GM21447 (cell line): Measurements from ENCODE around the gene SYMPK.

Source experiments
- ATAC-seq: cut with Tn5 transposase; IDR thresholded peaks from one replicate; pipeline ENCODE4 v1.9.1; 2021; ENCODE audit not compliant: unreplicated experiment

Gene SYMPK

DNA sequence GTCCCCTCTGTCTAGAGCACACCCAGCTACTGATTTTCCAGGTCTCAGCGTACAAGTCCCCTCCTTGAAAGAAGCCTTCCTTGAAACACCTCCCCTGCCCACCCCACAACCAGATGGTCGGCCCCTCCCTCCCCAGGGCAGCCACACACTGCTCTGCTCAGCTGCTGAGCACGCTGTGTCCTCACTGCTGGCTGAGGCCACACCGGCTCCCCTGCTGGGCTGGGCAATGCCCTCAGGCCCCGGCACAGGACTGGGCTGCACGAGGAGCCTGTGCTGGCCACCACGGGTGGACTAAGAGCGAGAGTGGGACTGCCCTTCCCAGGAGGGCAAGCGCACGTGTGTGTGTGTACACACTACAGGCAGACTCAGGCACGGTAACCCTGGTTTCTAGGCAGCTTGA, 36.0 kb downstream of the SYMPK start:
- ATAC-seq, result no peak

DNA sequence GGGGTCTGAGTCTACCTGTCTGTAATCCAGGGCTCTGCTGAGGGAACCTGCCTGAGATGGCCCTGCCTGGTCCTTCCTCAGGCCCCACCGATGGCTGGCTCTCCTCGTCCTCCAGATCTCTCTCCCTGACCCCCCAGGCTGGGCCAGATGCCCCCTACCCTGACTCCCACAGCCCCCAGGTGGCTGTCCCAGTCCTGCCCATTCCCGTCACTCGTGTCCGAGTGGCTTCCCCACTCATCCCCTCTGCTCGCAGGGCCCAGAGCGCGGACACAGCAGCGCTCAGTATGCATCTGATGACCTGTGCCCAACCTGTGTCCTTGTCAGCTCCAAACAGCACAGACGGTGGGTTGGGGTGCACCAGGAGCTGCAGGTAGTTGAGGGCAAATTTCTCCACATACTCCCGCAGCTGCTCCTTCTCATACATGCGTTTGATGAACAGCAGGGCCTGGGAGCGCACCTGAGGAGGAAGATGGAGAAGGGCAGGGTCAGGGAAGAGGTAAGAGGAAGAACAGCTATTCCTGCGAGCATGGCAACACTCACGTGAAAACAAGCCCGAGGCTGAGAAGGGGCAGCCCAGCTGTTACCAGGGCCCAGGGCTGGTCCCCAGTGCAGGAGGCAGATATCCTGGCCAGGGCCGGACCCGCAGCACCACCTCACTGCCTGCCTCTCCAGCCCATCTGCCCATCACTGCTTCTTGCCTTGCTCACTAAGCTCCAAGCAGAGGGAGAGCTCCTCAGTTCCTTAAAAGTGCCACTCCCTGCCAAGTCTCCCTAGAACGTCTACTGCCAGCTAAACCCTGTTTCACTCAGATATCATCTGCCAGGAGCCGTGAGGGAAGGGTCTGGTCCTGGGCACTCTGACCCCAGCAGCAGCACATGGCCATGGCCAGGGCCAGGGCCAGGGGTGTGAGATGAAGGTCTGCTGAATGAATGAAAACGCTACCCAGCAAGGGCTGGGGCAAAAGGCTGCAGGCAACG, 36.7 kb downstream of the SYMPK start:
- ATAC-seq, result no peak

DNA sequence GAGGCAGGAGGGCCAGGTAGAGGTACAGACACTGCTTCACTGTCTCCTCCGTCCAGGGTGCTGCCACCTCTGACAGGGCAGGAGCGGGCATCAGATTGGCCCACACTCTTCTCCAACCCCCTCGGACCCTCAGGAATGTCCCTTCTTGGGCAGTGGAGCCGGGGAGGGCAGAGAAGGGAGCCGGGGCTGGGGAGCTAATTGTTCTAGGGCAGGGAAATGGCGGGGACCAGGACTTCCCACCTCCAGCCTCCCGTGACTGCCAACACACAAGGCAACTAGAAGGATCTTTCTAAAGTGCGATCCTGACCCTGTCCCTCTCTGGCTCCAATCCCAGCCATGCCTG, 37.7 kb downstream of the SYMPK start:
- no peak for ATAC-seq

DNA sequence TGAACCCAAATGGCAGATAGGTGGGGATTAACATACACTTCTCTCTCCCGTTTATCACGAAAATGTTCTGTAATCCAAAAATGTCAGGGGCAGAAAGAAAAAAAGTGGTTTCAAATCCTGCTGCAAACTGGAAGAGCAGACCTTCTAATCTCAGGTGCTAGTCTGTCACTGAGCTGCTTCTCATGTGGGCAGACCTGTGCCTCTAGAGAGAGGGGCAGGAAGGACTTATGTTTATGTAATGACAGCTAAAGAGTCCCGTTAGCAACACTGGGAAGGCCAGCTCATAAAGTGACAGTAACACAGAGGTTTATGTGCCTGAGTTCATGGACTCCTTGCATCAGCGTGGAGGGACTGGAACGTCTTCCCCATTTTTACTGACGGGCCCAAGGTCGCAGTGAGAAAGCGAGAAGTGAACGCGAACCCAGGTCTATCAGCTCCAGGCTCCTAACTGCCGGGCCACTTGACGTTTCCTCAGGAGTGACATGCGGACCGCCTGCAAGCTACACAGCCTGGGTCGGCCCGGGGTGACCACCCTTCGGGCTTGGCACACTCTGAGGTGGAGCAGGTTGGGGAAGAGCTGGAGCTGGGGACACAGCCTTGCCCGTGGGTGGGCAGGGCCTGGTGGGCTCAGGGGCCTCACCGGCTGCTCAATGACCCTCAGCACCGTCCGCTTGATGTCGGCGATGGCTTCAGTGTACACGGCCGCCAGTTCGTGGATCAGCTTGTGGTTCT, 38.2 kb downstream of the SYMPK start:
- no peak for ATAC-seq

- ATAC-seq, result no peak
These were observed 38.9 kb downstream of the SYMPK start for GRCh38 chr19:45824041-45824471.

GRCh38 chr19:45823182-45823581, 39.8 kb downstream of the SYMPK start:
- ATAC-seq, result no peak

DNA sequence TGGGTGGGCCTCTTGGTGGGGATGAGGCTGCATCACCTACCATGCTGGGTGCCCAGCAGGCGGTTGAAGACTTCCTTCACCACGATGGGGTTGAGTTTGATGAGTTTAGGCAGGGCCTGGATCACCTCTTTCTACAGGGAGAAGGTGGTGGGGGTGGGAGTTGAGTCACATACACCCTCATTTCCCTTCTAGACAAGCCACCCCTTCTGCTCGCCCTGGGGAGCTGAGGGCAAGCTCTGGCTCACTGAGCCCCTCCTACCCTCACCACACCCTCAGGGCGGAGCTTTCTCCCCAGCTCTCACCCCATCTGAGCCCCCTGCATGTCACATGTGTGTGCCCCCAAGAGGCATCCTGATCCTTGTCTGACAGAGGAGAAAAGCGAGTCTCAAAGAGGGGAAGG, 40.2 kb downstream of the SYMPK start:
- no peak for ATAC-seq

- no peak for ATAC-seq
These were observed 41.4 kb downstream of the SYMPK start for GRCh38 chr19:45821570-45821969.

DNA sequence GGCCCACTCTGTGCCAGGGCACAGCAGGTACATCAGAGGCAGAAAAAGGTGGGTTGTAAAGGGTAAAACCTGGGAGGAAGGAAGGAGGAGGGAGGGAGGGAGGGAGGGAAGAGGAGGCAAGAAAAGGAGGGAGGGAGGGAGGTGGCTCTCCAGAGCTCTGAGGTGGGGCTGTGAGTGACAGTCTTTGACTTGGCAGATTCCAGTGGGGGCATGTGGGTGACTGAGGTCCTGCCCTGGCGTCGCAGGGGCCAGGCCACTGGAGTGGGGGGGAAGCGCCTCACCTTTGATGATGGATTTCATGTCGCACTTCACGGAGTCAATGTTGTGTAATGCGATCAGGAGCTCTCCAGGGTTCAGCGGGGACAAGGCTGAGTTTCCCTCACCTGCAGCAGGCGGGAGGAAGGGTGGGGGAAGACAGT, 41.8 kb downstream of the SYMPK start:
- no peak for ATAC-seq

DNA sequence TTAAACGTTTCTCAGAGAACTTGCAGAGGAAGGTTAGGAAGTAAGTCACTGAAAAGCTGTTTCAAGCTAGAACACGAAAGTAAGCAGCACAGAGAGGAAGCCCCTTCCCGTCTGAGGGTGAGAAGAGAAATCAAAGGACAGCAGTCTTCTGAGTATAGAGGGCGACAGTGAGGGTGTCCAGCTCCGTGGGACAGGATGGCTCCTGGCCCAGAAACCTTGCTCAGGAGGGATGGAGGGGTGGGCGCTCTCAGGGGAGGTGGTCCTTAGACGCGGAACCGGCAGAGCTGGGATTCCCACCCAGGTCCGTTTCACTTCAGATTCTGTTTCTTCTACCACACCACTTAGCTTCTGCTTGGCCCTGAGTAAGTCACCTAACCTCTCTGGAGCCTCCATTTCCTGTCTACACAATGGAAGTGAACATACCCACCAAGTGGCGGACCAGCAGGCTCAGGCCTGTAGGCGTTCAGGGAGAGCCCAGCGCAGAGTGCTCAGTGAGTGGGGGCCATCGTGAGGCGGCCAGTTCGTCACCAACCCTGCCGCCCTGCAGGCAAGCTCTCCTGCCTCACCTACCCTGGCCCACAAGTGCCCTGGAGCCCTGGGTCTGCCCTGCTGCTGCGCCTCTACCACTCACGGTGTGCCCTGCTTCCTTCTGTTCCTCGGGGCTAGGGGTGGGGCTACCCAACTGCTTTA, 42.4 kb downstream of the SYMPK start:
- no peak for ATAC-seq

DNA sequence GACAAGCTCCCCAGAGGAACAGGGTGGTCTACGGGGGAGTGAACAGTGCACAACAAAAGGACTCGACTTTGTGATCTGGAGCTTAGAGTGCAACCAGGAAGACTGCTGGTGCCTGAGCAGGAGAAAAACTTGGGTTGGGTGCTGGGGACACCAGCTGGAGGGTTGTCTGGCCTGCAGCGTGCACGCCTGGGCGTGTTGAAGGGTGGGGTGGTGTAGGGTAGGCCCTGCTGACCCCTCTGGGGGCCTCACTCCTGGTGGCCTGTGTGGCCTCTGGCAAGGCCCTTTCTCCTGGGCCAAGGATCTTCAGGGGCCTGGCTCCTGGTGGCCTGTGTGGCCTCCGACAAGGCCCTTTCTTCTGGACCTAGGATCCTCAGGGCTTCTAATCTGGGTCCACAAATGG, 43.2 kb downstream of the SYMPK start:
- ATAC-seq, result no peak

DNA sequence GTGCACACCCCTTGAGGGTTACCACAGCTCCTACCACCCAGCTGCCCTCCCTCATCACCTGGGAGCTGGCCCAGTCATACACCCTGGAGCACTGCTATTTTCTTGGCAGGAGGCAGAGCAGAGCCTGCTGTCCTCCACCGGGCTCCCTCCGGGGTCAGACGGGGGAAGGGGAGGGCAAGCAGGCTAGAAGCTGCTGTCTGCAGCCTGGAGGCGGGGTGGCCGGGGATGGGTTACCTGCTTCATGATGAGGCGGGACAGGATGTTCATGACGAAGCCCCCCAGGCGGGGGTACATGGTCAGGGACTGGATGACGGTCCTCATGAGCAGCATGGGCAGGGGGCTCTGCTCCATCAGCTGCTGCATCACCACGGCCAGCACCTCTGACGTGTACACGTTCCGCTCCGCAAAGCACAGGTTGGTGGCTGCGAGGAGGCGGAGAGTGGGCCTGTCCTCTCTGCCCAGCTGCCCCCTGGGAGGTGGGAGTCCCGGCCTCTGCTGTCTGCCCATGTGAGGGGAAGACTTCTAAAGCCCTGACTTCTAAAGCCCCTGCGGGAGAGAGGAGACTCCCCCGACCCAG, 45.1 kb downstream of the SYMPK start:
- no peak for ATAC-seq

DNA sequence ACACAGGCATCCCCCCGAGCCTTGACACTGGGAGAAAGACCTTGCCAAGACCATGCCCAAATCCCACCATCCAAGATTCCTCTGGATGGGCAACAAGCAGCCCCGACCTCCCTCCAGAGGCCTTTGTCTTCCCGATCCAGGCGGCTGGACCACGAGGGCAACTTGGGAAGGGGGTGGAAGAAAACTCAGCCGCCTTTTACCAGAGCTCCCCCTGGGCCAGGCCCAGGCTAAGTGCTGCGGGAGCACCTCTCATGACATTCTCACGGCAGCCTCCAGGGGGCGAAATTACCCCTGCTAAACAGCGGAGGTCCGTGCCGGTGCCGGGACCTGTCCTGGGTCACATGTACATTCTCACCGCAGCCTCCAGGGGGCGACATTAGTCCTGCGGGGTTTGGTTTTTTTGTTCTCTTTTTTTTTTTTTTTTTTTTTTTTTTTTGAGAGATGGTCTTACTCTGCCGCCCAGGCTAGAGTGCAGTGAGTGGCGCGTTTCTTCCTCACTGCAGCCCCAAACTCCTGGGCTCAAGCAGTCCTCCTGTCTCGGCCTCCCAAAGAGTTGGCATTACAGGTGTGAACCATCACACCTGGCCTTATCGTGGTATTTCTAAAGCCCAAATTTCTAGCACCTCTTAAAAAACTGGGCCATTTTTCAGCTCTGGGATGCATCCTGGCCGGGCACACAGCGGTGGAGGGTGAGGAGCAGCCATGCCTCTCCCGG, 45.8 kb downstream of the SYMPK start:
- peak; percentile 88 for ATAC-seq

DNA sequence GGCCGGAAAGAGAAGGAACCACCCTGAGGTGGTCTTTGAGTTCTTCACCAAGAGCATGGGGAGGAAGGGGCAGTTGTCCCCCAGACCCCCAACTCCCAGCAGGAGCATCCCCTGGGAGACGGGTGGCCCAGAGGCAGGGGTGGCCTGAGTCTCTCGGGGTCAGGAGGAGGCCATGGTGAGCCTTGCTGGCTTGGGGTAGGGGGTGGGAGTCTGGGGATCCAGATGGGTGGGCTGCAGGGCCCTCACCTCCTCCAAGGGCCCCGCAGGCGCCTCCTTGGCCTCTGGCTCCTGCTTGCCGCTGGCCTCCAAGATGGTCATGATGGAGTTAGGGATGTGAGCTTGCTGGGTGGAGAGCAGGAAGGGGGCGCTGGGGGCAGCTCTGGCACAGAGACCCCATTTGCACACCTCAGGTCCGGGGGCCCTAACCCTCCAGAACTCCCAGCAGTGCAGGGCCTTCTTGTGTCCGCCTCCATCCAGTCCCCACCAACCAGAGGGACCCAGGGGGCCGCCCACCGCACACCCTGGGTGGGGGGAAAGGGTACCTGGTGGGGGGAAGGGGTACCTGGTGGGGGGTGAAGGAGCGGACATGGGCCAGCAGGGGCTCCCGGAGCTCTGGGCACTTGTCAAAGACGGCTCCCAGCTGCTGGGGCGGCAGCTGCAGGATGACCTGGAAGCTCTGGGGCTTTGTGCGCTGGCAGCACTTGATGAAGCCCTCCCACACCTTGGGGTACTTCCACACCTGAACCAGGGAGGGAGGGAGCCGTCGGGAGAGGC, 46.5 kb downstream of the SYMPK start:
- ATAC-seq, result no peak

DNA sequence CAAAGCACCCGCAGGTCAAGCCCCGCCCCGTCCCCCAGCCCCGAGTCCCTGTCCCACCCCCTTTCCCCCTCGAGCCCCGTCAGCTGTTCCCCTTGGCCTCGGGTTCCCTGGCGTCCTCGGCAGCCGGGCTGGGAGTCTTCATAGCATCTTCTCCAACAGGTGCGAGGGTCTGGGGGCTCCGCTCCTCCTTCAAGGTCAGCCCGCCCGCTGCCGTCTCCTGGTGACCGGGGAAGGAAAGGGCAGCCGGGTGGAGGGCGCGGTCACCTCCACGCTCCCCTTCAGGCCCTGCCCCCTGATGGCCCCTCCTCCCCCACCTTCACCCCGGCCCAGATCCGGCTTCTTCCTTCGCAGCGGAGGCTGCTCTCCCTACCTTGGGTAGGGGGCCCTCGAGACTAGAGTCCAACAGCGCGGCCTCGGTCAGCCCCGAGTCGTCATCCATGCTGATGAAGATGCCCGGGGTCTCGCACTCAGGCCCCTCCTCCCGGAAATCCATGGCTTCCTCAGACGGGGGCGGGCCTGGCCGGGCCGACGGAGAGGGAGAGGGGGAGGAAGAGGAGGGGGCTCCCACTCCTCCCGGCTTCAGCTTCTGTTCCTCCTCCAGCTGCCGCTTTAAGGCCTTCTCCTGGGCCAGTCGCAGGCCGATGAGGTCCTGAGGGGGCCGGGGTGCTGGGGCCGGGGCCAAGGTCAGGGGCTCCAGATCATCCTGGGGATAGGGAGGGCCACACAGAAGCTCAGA, 47.3 kb downstream of the SYMPK start:
- ATAC-seq, result no peak

GRCh38 chr19:45814851-45815480, 48.0 kb downstream of the SYMPK start, which contains the start of gene RSPH6A:
TSS of gene RSPH6A (minus strand) at chr19:45815308. CDS start at chr19:45815176, 132 bp downstream.
- no peak for ATAC-seq

DNA sequence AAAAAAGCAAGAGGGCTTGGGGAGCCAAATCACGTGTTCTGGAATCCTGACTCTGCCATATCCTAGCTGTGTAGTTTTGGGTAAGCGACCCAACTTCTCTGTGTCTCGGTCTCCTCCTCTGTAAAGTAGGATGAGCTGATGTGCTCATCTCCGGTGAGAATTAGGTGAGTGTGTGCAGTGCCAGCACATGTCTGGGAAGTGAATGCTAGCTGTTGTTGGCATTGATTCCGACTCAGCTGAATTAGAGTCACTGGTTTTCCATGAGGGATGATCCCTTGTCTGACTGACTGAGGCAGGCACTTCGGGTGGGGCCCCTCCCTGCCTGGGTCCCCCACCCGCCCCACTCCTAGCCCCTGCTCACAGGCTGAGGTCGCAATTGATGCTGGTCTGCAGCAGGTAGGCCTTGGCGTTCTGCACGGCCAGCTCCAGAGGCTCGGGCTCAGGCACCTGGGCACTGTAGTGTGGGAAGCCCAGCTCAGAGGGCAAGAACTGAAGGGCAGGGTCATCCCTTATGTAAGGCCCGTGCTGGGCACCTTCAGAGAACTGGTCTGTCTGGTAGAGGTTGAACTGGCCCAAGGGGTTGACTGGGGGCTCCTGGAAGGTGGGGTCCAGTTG, 48.7 kb downstream of the SYMPK start:
- no peak for ATAC-seq

DNA sequence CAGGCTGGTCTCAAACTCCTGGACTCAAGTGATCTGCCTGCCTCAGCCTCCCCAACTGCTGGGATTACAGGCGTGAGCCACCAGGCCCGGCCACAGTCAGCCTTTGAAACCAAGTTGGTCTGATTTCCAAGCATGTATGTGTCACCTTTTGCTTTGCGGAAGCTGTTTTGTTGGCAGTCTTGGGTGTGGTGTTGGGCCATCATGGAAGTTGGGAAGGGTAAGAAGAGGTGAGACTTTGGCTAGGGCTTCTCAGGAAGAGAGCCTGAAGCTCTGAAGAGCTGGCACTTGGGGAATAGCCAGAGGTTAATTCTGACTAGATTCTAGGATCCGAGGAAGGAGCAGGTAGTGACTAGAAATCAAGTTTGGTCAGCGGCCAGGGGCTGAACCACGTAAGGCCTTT, 50.6 kb downstream of the SYMPK start:
- ATAC-seq, result no peak
